Activated T-helper 2 cell treated with anti-CD3 and anti-CD28 coated beads, Interferon-gamma antibody, Interleukin-2, Interleukin-4, amounts not matched to agents 10 μg/mL and 5 μg/mL and 100 μg/mL, durations not matched to agents 14 hours and 24 hours and 36 hours (primary cell): ENCODE measurements around the gene R3HCC1L. TPM values are rescaled to one million over a fixed set of nuclear protein-coding genes. Genes with fewer than 3 reads are reported as not detected.
A peak's percentile ranks its signal among the peaks of the same experiment; 100 is the strongest.

Source experiments
- DNase-seq: peaks from one replicate; pipeline ENCODE4 v3.0.0; 2021; ENCODE audit warnings: low spot score
- H3K27ac Mint-ChIP-seq: one replicate; pipeline ENCODE4 v1.8.0; 2021; ENCODE audit warnings: mixed read lengths
- H3K27me3 Mint-ChIP-seq: one replicate; pipeline ENCODE4 v1.8.0; 2021; ENCODE audit warnings: low read depth, mixed read lengths
- H3K36me3 Mint-ChIP-seq: one replicate; pipeline ENCODE4 v1.8.0; 2021; ENCODE audit warnings: low read depth, mixed read lengths
- H3K4me1 Mint-ChIP-seq: one replicate; pipeline ENCODE4 v1.8.0; 2021; ENCODE audit warnings: low read depth, mixed read lengths
- H3K4me3 Mint-ChIP-seq: one replicate; pipeline ENCODE4 v1.8.0; 2021; ENCODE audit warnings: low read depth, mild to moderate bottlenecking, moderate library complexity, mixed read lengths
- H3K9me3 Mint-ChIP-seq: one replicate; pipeline ENCODE4 v1.8.0; 2021; ENCODE audit warnings: mixed read lengths
- intact Hi-C: fragments of 100-400 bp; cut with micrococcal nuclease; formaldehyde crosslinking; loops from one replicate; pipeline ENCODE4 v1.15.1; 2023
- total RNA-seq: library from RNA; stranded (reverse); gene quantifications from 2 replicates; pipeline ENCODE4 v1.2.3, GENCODE V29; 2022

The R3HCC1L gene
- total RNA-seq, 1 donor from 2014 or later: 18.4 TPM

GRCh38 chr10:98261436-98262277 is 127.2 kb downstream of the R3HCC1L start:
- H3K9me3 Mint-ChIP-seq: no peaks in the 10 kb centered on the region
- no peaks in the 10 kb centered on the region for H3K36me3 Mint-ChIP-seq
- H3K27ac Mint-ChIP-seq: no peak overlapping the region
- intact Hi-C loops: no loop called here
- no peak for DNase-seq
- no peak overlapping the region for H3K4me3 Mint-ChIP-seq
- no peaks in the 10 kb centered on the region for H3K4me1 Mint-ChIP-seq
- H3K27me3 Mint-ChIP-seq: peaks cover 9% of the 10 kb centered on the region

GRCh38 chr10:98262571-98262970 is 128.1 kb downstream of the R3HCC1L start:
- Mint-ChIP-seq H3K9me3 (no peaks in the 10 kb centered on the region), H3K4me3 (no peak overlapping the region), H3K27me3 (peaks cover 18% of the 10 kb centered on the region), H3K36me3 (no peaks in the 10 kb centered on the region), H3K27ac (no peak overlapping the region), H3K4me1 (no peaks in the 10 kb centered on the region)
- intact Hi-C loops: no loop called here
- peak; percentile 7 for DNase-seq

GRCh38 chr10:98263088-98263487 is 128.6 kb downstream of the R3HCC1L start:
- no peak overlapping the region for H3K27ac Mint-ChIP-seq
- no peak overlapping the region for H3K4me3 Mint-ChIP-seq
- no peaks in the 10 kb centered on the region for H3K4me1 Mint-ChIP-seq
- DNase-seq: no peak
- peaks cover 21% of the 10 kb centered on the region for H3K27me3 Mint-ChIP-seq
- H3K36me3 Mint-ChIP-seq: no peaks in the 10 kb centered on the region
- no peaks in the 10 kb centered on the region for H3K9me3 Mint-ChIP-seq
- intact Hi-C loops: no loop called here

GRCh38 chr10:98264378-98265065 is 130.1 kb downstream of the R3HCC1L start:
- Mint-ChIP-seq H3K27me3 (peaks cover 32% of the 10 kb centered on the region), H3K36me3 (no peaks in the 10 kb centered on the region), H3K4me1 (no peaks in the 10 kb centered on the region), H3K4me3 (no peak overlapping the region), H3K27ac (no peak overlapping the region), H3K9me3 (no peaks in the 10 kb centered on the region)
- DNase-seq: no peak
- intact Hi-C loops: no loop called here

GRCh38 chr10:98265403-98266378 is 131.2 kb downstream of the R3HCC1L start:
- intact Hi-C loops: no loop called here
- H3K9me3 Mint-ChIP-seq: no peaks in the 10 kb centered on the region
- H3K36me3 Mint-ChIP-seq: no peaks in the 10 kb centered on the region
- H3K4me1 Mint-ChIP-seq: no peaks in the 10 kb centered on the region
- DNase-seq: no peak
- H3K27ac Mint-ChIP-seq: no peak overlapping the region
- no peak overlapping the region for H3K4me3 Mint-ChIP-seq
- peaks cover 43% of the 10 kb centered on the region for H3K27me3 Mint-ChIP-seq

GRCh38 chr10:98266647-98267046 is 132.2 kb downstream of the R3HCC1L start:
- Mint-ChIP-seq H3K9me3 (no peaks in the 10 kb centered on the region), H3K27me3 (peaks cover 49% of the 10 kb centered on the region), H3K36me3 (no peaks in the 10 kb centered on the region), H3K4me3 (peak overlapping the region; percentile 31), H3K27ac (no peak overlapping the region), H3K4me1 (no peaks in the 10 kb centered on the region)
- DNase-seq: no peak
- intact Hi-C loops: no loop called here

- H3K27ac Mint-ChIP-seq: no peak overlapping the region
- intact Hi-C loops: no loop called here
- H3K27me3 Mint-ChIP-seq: peaks cover 50% of the 10 kb centered on the region
- no peaks in the 10 kb centered on the region for H3K36me3 Mint-ChIP-seq
- peak overlapping the region; percentile 53 for H3K4me3 Mint-ChIP-seq
- no peaks in the 10 kb centered on the region for H3K4me1 Mint-ChIP-seq
- no peaks in the 10 kb centered on the region for H3K9me3 Mint-ChIP-seq
- no peak for DNase-seq
Observed at GRCh38 chr10:98267069-98267893, 132.8 kb downstream of the R3HCC1L start.

GRCh38 chr10:98267894-98268693 is 133.6 kb downstream of the R3HCC1L start, which contains the start of gene LOXL4:
Gene LOXL4, minus strand, starts transcription at chr10:98268194. Its CDS starts 5,175 bp downstream, at chr10:98263019.
- Mint-ChIP-seq H3K4me3 (peak within 1 kb of the TSS; percentile 70), H3K4me1 (no peaks in the 10 kb centered on the region), H3K36me3 (no peaks in the 10 kb centered on the region), H3K9me3 (no peaks in the 10 kb centered on the region), H3K27ac (no peak within 1 kb of the TSS), H3K27me3 (peaks cover 53% of the 10 kb centered on the region)
- intact Hi-C loops: no loop called here
- DNase-seq: no peak

GRCh38 chr10:98268694-98269431 is 134.4 kb downstream of the R3HCC1L start:
- intact Hi-C loops: no loop called here
- DNase-seq: no peak
- no peaks in the 10 kb centered on the region for H3K9me3 Mint-ChIP-seq
- peak overlapping the region; percentile 70 for H3K4me3 Mint-ChIP-seq
- H3K4me1 Mint-ChIP-seq: no peaks in the 10 kb centered on the region
- H3K27ac Mint-ChIP-seq: no peak overlapping the region
- H3K27me3 Mint-ChIP-seq: peaks cover 54% of the 10 kb centered on the region
- no peaks in the 10 kb centered on the region for H3K36me3 Mint-ChIP-seq

GRCh38 chr10:98269435-98269912 is 135.0 kb downstream of the R3HCC1L start:
- no peak overlapping the region for H3K4me3 Mint-ChIP-seq
- peaks cover 54% of the 10 kb centered on the region for H3K27me3 Mint-ChIP-seq
- no peak overlapping the region for H3K27ac Mint-ChIP-seq
- DNase-seq: no peak
- H3K36me3 Mint-ChIP-seq: no peaks in the 10 kb centered on the region
- no peaks in the 10 kb centered on the region for H3K9me3 Mint-ChIP-seq
- no peaks in the 10 kb centered on the region for H3K4me1 Mint-ChIP-seq
- intact Hi-C loops: no loop called here
